GM06990 (cell line): ENCODE measurements around the gene SNX3.

Experiments
- DNase-seq: peaks from one replicate; pipeline ENCODE4 v3.0.0-alpha.2; 2011; ENCODE audit not compliant: insufficient read length; ENCODE audit errors: extremely low read depth
- H3K27me3 ChIP-seq: replicated peaks from 2 replicates; pipeline ENCODE4 v1.6.0; 2011; ENCODE audit warnings: low read length; ENCODE audit not compliant: control insufficient read depth, insufficient read depth
- H3K36me3 ChIP-seq: 2 replicates; pipeline ENCODE4 v1.5.1; 2011; ENCODE audit warnings: low read length; ENCODE audit not compliant: control insufficient read depth, insufficient read depth
- H3K4me3 ChIP-seq: replicated peaks from 2 replicates; pipeline ENCODE4 v1.5.1; 2011; ENCODE audit warnings: low read depth, mild to moderate bottlenecking, control low read depth, low read length
- TF ChIP-seq, protein P1 (sequence below): IDR thresholded peaks from 2 replicates; pipeline ENCODE4 v1.5.1; 2011; ENCODE audit warnings: low read length, control low read depth, mild to moderate bottlenecking, inconsistent platforms; ENCODE audit not compliant: insufficient read depth, poor library complexity, severe bottlenecking

The SNX3 gene

DNA sequence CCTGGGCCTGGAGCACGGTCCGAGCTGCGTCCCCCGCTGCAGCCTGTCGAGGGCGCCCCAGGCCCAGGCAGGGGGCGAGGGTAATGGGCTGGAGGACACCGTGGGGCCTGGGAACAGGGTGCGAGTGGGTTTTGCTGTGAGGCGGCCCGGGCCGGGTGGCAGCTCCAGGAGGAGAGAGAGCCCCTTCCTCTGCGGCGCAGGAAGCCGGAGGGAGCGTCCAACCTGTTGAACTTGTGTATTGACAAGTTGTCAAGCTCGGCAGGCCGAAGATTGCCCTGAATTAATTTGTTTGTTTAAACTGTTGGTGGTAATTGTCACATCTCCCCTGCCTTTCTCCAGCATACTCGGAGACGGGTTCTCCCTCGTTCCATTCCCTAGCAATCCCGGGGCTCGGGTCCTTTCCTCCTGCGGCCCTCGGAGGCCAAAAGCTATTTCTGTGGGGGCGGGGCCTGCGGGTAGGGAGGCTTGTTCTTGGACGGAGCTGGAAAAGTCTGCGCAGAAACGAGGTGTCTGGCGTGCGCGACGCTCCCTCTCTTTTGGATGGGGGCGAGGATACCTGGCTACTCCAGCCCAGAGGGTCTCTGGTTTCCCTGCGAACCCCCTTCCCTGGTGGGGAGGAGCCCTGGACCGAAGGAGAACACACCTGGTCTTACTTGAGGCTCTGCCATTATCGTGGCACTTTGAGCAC is 85.1 kb downstream of the SNX3 start:
- H3K4me3 ChIP-seq, result no peak overlapping the region
- H3K27me3 ChIP-seq, result peaks cover 1% of the 10 kb centered on the region
- no peak for DNase-seq
- no peaks in the 10 kb centered on the region for H3K36me3 ChIP-seq
- TF ChIP-seq, protein P1, sequence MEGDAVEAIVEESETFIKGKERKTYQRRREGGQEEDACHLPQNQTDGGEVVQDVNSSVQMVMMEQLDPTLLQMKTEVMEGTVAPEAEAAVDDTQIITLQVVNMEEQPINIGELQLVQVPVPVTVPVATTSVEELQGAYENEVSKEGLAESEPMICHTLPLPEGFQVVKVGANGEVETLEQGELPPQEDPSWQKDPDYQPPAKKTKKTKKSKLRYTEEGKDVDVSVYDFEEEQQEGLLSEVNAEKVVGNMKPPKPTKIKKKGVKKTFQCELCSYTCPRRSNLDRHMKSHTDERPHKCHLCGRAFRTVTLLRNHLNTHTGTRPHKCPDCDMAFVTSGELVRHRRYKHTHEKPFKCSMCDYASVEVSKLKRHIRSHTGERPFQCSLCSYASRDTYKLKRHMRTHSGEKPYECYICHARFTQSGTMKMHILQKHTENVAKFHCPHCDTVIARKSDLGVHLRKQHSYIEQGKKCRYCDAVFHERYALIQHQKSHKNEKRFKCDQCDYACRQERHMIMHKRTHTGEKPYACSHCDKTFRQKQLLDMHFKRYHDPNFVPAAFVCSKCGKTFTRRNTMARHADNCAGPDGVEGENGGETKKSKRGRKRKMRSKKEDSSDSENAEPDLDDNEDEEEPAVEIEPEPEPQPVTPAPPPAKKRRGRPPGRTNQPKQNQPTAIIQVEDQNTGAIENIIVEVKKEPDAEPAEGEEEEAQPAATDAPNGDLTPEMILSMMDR, result no peak

GRCh38 chr6:108175176-108175591 is 85.7 kb downstream of the SNX3 start:
- H3K36me3 ChIP-seq, result no peaks in the 10 kb centered on the region
- H3K27me3 ChIP-seq, result peaks cover 1% of the 10 kb centered on the region
- DNase-seq, result no peak
- TF ChIP-seq, protein P1, result no peak
- H3K4me3 ChIP-seq, result no peak overlapping the region

DNA sequence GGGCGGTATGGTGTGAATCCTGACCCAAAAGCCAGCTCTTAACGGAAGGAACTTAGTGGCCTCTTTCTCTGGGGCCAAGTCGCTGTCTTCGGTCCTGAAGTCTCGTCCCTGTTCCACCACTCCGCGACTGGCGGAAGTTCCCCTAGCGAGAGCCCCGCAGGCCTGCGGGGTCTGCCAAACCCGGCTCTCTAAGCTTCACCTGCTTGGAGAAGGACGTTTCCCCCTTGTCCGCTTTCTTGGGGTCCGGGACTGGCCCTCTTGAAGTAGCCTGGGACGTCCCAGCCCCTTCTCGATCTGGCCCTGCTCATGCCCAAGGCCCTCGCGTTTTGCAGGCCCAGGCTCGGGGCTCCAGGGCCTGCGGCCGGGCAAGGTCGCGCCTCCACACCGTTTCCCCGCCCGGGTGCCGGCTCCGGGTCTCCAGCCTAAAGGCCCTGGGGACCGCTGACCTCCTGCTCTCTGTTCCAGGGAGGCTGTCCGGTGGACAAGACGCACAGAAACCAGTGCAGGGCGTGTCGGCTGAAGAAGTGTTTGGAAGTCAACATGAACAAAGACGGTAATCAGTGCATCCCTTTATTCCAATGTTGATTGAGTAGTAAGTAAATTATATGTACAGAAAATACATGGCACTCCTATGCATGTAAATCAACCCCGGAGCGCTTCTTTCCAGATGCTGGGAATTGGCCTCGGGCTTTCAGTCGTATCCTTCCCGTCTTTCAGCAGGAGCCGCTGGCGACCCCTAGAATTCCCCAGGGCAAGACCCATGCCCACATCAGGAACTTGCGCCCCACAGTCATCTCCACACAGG is 86.3 kb downstream of the SNX3 start:
- no peaks in the 10 kb centered on the region for H3K36me3 ChIP-seq
- DNase-seq, result no peak
- peaks cover 1% of the 10 kb centered on the region for H3K27me3 ChIP-seq
- H3K4me3 ChIP-seq, result no peak overlapping the region
- TF ChIP-seq, protein P1, result no peak

DNA sequence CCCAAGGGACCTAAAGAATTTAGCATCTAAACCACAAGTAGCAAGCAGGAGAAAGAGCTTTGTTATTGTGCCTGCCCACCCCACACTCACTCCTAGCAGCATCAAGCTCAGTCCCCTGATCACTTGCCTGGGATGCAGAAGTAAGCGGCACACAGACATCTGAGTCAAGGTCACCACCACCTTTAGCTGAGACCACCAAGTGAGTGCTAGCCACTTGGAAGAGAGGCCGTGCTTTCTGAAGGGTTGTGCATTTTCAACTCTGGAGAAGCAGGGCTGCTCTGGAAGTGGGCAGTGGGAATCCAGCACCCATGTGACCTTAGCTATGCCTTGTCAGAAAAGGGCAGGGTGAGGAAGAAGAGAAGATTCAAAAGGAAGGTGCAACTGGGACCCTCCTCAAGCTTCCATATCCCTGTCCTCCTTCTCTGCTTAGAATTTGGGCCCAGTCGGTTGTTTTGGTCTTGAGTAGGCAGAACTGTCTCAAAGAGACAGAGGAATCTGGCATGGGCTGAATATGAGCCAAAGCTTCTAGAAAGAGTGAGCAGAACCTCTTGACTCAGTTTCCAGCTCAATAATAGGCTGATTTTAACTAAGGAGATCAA is 88.8 kb downstream of the SNX3 start:
- no peaks in the 10 kb centered on the region for H3K36me3 ChIP-seq
- TF ChIP-seq, protein P1, result no peak
- H3K4me3 ChIP-seq, result no peak overlapping the region
- peaks cover 4% of the 10 kb centered on the region for H3K27me3 ChIP-seq
- no peak for DNase-seq

GRCh38 chr6:108171291-108171917 is 89.4 kb downstream of the SNX3 start:
- no peak for DNase-seq
- H3K36me3 ChIP-seq, result no peaks in the 10 kb centered on the region
- peaks cover 4% of the 10 kb centered on the region for H3K27me3 ChIP-seq
- no peak overlapping the region for H3K4me3 ChIP-seq
- TF ChIP-seq, protein P1, result no peak
